Fibroblast of villous mesenchyme (primary cell): ENCODE data around the gene WSCD2. TPM values are rescaled to one million over a fixed set of nuclear protein-coding genes. Genes with fewer than 3 reads are reported as not detected.

Source experiments
- DNase-seq: peaks from one replicate; pipeline ENCODE4 v3.0.0-alpha.2; 2010; ENCODE audit warnings: low read depth
- H3K4me3 ChIP-seq: 2 replicates; pipeline ENCODE4 v1.5.1; 2011; ENCODE audit warnings: low read depth, mild to moderate bottlenecking, low read length
- total RNA-seq: library from RNA; depleted of rRNA; stranded (reverse); fragments of >200 nt; gene quantifications from 2 replicates; pipeline ENCODE4 v1.2.3, GENCODE V29; 2012
- TF ChIP-seq, protein P1 (sequence below): IDR thresholded peaks from 2 replicates; pipeline ENCODE4 v1.5.1; 2012; ENCODE audit warnings: low read depth, mild to moderate bottlenecking, low read length; ENCODE audit not compliant: insufficient read depth

Gene WSCD2
- total RNA-seq, 1 donor = not detected

DNA sequence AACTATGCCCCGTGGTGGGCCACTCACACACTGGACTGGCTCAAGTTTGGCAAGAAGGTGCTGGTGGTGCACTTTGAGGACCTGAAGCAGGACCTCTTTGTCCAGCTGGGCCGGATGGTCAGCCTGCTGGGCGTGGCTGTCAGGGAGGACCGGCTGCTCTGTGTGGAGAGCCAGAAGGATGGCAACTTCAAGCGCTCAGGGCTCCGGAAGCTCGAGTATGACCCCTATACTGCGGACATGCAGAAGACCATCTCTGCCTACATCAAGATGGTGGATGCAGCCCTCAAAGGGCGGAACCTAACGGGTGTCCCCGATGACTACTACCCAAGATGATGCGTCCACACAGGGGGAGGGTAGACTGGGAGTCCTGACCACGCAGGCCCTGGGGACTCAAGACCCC, 118.9 kb downstream of the WSCD2 start:
- no peak for DNase-seq
- TF ChIP-seq, protein P1, sequence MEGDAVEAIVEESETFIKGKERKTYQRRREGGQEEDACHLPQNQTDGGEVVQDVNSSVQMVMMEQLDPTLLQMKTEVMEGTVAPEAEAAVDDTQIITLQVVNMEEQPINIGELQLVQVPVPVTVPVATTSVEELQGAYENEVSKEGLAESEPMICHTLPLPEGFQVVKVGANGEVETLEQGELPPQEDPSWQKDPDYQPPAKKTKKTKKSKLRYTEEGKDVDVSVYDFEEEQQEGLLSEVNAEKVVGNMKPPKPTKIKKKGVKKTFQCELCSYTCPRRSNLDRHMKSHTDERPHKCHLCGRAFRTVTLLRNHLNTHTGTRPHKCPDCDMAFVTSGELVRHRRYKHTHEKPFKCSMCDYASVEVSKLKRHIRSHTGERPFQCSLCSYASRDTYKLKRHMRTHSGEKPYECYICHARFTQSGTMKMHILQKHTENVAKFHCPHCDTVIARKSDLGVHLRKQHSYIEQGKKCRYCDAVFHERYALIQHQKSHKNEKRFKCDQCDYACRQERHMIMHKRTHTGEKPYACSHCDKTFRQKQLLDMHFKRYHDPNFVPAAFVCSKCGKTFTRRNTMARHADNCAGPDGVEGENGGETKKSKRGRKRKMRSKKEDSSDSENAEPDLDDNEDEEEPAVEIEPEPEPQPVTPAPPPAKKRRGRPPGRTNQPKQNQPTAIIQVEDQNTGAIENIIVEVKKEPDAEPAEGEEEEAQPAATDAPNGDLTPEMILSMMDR = no peak
- H3K4me3 ChIP-seq = no peak overlapping the region

DNA sequence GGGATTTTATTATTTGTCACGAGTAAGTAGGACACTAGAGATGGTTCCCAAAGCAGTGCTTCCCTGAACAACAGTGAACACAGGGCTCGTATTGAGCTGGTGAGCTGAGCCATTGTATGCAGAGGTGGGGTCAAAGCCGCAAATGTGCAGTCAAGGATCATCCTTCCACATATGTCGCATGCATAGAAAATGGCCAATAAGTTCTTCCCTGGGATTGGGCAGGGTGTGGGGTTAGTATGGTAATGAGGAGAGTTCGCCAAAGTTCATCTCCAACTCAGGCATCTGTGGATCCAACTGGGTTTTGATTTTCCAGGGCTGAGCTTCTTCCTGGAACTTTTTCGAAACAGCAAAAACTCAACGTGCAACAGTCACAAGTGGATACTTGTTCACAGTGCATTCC, 123.4 kb downstream of the WSCD2 start:
- no peak for DNase-seq
- no peak overlapping the region for H3K4me3 ChIP-seq
- TF ChIP-seq, protein P1 = no peak

DNA sequence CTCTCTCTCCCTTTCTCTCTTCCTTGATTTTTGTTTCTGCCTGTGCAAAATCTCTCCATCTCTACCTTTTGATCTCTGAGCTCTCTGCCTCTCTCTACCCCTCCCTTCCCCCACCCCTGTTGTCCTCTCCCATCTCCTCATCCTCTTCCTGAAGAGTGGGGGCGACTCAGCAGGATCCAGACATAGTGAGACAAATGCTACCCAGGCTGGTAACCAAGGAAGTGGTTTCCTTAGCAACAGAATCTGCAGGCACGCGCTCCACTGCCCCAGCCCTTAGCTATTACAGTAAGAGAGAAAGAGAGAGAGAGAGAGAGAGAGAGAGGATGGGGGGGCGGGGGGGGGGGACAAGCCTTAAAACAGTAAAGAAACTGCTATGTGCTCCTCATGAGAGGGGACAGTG, 124.5 kb downstream of the WSCD2 start:
- H3K4me3 ChIP-seq = no peak overlapping the region
- DNase-seq = no peak
- TF ChIP-seq, protein P1 = no peak

DNA sequence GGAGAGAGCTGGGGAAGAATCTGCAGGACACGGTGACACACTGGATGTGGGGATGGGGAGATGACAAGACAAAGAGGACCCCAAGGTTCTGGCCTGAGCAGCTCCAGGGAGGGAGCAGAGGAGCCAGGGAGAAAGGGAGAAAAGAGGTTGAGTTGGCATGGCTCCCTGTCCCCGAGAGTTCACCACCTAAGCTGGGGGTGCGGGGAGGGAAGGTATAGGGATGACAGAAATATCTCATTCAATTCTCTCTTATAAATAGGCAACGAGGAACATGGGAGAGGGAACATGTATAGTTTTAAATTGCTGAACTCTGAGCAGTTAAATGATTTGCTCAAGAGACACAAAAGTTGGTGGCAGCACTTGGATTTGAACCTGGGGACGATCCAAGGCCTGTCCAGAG, 124.9 kb downstream of the WSCD2 start:
- TF ChIP-seq, protein P1 = no peak
- DNase-seq = no peak
- H3K4me3 ChIP-seq = no peak overlapping the region

DNA sequence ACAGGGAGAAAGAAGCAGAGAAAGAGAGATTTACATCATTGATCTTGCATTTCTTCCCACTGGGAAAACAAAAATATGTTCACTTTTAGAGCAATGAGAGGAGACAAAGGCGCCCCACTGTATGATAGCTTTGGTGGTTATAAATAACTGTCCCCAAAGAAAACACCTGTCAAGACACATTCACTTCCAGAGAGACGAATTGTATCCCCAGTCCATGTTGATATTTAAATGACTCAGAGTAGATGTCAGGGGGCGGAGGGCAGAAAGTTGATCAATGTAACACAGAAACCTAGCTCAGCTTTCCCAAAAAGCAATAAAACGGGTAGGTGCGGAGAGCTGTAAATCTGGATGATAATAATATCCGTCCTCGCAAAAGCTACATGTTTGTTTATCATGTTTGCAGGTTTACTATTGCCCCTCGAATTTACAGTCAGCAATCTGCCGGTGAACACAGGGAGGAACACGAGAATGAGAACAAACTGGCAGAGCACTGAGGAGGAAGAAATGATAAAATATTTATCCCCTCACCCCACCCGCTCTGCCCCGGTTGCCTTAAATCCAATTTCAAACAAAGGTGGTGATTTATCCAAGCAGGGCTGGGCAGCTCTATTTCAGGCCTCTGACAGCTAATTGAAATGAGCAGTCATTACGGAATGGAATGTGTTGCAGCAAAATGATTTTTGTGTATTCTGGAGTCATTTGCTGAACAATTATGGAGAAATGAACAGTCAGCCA, 125.6 kb downstream of the WSCD2 start:
- no peak overlapping the region for H3K4me3 ChIP-seq
- DNase-seq = no peak
- TF ChIP-seq, protein P1 = no peak

DNA sequence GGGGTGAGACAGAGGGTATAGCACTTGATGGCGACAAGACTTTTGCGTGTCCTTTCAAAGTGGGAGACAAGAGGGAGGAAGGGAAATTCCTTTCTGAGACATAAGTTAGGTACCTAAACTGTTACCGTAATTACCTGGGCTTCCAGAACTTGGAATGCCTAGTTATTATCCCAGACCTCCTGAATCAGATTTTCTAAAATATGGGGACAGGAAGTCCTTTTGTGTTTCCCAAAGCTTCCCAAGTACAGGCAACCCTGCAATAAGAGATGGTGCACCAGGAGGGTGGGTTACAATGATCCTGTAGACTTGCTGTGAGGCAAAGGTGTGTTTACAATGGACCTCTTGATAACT, 126.1 kb downstream of the WSCD2 start:
- no peak for DNase-seq
- TF ChIP-seq, protein P1 = no peak
- H3K4me3 ChIP-seq = no peak overlapping the region

DNA sequence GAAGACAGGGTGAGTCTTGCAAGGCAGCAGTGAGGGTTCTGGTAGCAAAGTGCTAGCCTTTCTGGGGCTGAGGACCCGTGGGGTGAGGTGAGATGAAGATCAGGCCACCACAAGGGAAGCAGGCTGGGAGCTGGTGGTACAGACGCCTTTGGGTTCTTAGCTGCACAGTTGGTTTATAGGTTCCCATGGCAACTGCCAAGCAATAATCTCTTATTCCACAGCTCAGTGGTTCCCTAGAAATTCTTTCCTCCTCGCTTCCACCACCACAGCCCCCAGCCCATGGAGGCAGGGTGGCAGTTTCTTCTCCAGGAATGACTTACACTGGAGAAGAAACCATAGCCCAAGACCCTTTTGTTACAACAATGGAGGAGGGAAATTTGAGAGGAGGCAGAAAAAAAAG, 127.9 kb downstream of the WSCD2 start:
- no peak overlapping the region for H3K4me3 ChIP-seq
- TF ChIP-seq, protein P1 = no peak
- no peak for DNase-seq
